Measurements from ENCODE around the gene SCGB2A2.

DNA sequence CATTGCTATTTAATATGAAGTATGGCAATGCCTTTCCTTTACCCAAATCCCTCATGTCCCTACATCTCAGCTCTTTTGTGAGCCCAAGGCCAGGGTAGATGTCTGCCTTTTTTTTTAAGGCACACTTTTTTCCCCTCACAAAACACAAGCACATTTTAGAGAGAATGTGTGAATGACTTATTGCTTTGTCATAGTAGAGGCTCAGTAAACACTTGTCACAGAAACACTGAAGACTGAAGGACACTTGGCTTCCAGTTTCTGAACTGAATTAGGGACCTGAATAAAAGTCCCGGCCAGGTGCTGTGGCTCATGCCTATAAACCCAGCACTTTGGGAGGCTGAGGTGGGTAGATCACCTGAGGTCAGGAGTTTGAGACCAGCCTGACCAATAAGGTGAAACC is 2.9 kb upstream of the SCGB2A2 start:
- no peak for TF ChIP-seq CTCF (IDR thresholded peaks at IDR 0.05)
- no peak for TF ChIP-seq POLR2A (IDR thresholded peaks at IDR 0.05)
